GM18498 (cell line): ENCODE results near the gene SH2D5.

Source experiments
- ATAC-seq: cut with Tn5 transposase; IDR thresholded peaks from one replicate; pipeline ENCODE4 v1.9.1; 2021; ENCODE audit warnings: mild to moderate bottlenecking, moderate library complexity; ENCODE audit not compliant: unreplicated experiment

SH2D5 gene

GRCh38 chr1:20715406-20715805 lies 17.1 kb downstream of the SH2D5 start:
- no peak for ATAC-seq

GRCh38 chr1:20713440-20713839 lies 19.1 kb downstream of the SH2D5 start:
- ATAC-seq, result no peak

- ATAC-seq, result no peak
These were observed 20.3 kb downstream of the SH2D5 start for GRCh38 chr1:20712215-20712577.

GRCh38 chr1:20711285-20712214 lies 21.0 kb downstream of the SH2D5 start:
- no peak for ATAC-seq

GRCh38 chr1:20710469-20711284 lies 21.8 kb downstream of the SH2D5 start:
- ATAC-seq, result no peak

- ATAC-seq, result no peak
These were observed 22.6 kb downstream of the SH2D5 start for GRCh38 chr1:20709868-20710267.

- no peak for ATAC-seq
These were observed 23.6 kb downstream of the SH2D5 start for GRCh38 chr1:20708891-20709290.

- ATAC-seq, result no peak
These were observed 24.4 kb downstream of the SH2D5 start for GRCh38 chr1:20708057-20708456.

- ATAC-seq, result no peak
These were observed 25.7 kb downstream of the SH2D5 start for GRCh38 chr1:20706841-20707240.

- ATAC-seq, result no peak
These were observed 27.2 kb downstream of the SH2D5 start for GRCh38 chr1:20705203-20705755.

- no peak for ATAC-seq
These were observed 27.9 kb downstream of the SH2D5 start for GRCh38 chr1:20704390-20705202.

GRCh38 chr1:20703124-20703756 lies 29.3 kb downstream of the SH2D5 start:
- ATAC-seq, result no peak

GRCh38 chr1:20702416-20702815 lies 30.1 kb downstream of the SH2D5 start:
- no peak for ATAC-seq

- ATAC-seq, result no peak
These were observed 30.7 kb downstream of the SH2D5 start for GRCh38 chr1:20701847-20702246.

GRCh38 chr1:20701446-20701845 lies 31.1 kb downstream of the SH2D5 start:
- no peak for ATAC-seq

- no peak for ATAC-seq
These were observed 31.8 kb downstream of the SH2D5 start for GRCh38 chr1:20700636-20701215.

- no peak for ATAC-seq
These were observed 32.9 kb downstream of the SH2D5 start for GRCh38 chr1:20699558-20699957.

GRCh38 chr1:20698195-20698910 lies 34.1 kb downstream of the SH2D5 start:
- no peak for ATAC-seq

GRCh38 chr1:20697563-20697962 lies 34.9 kb downstream of the SH2D5 start:
- no peak for ATAC-seq
